GM21619 (cell line): ENCODE measurements around the gene KLHL12.
"Not testable (repeated sequence)": the region's sequence is repeated elsewhere in the genome, so short reads cannot be mapped to it uniquely, and the experiment has no call there.

ENCODE experiments used
- ATAC-seq: cut with Tn5 transposase; IDR thresholded peaks from one replicate; pipeline ENCODE4 v1.9.1; 2021; ENCODE audit not compliant: unreplicated experiment

Gene KLHL12

DNA sequence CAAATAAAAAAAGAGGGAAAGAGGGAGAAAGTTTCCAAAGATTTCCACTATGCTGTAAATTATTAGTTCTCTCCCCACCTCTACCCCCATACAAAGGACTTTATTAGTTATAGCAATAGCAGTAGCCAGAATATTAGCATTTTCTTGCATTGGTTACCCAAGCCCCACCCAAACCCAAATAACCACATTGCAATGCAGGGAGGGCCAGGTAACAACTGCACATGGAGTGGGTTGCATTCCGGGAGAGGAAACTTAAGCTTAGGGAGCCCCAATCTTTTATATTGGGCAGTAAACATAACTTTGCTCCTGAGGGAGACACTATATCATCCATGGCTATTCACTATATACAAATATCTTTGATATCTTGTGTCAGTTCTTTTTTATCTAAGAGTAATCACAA is 25.1 kb upstream of the KLHL12 start:
- ATAC-seq: no peak

DNA sequence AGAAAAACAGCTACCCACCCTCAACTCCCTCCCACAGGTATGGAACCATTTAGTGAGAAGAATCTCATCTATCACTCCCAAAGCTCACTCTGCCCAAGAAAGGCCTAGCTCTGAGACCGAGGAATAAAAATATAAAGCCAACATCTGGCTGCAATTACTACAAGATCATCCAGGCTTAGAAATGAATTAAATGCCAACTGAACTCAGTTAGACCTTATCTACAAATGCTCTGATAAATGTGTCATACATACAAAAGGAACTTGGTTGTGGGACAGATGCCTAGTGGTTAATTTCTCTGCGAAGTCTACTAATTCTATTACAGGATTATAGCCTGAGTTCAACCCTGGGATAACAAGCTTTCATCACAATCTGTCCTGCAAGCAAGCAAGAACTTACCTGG is 24.4 kb upstream of the KLHL12 start:
- ATAC-seq: no peak

DNA sequence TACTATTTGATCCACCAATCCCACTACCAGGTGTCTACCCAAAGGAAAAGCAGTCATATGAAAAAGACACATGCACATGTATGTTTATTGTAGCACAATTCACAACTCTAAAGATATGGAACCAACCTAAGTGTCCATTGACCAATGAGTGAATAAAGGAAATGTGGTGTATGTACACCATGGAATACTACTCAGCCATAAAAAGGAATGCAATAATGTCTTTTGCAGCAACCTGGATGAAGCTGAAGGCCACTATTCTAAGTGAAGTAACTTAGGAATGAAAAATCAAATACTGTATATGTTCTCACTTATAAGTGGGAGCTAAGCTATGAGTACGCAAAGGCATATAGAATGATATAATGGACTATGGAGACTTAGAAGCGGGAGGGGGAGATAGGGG is 18.4 kb upstream of the KLHL12 start:
- no peak for ATAC-seq

DNA sequence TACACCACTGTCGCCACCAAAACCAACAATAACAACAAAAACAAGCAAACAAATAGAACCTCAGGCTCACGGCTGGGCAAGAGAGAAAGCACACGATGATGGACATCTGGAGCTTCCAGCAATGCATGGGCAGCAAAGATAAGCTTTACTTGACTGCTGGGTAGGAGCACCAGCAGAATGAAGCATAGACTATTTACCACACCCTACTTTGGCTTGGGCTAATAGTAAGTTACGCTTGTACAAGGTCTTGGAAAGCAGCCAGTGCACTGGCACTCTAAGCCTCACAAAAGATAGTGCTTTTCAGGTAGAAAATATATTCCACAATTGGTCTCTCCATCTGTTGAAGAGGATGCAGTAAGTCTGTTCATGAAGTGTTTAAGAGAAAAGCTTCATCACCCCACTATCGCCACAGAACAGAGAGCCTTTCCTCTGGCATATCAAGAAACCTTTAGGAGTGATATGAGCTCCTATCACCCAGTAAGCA is 17.4 kb upstream of the KLHL12 start:
- no peak for ATAC-seq

DNA sequence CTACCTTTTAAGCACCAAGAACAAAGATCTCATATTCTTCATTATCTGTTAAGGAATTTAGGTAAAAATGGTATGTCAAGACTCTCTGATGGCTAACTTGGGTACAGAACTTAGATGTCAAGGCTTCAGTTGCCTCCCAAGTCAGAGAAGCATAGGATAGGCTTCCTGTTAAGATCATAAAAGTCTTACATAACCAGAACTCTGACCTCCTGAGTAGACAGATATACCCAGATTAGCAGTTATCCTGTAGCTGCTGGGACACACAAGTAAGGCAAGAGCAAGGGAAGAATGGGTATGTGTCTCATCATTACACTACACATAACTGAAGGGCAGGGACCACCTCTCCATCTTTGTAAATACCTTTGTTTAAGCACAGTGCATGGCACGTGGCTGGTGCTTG is 15.4 kb upstream of the KLHL12 start:
- ATAC-seq: no peak

DNA sequence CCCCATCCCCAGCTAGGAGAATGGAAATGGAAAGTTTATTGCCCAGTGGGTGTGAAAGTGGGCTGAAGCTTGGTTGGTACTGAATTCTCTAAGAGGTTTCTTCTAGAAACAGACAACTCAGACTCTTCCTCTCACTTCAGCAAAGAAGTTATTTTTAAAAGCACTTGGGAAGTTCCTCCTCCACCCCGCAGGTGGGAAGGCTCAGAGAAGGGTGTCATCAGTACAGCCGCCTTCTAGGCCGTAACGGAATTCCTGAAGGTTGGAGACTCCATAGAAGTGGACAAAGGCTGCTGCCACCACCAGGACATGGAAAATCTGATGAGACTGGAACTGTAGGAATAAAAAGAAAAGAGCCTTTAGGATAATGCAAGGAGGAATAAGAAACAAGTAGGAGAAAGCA is 14.3 kb upstream of the KLHL12 start:
- no peak for ATAC-seq

DNA sequence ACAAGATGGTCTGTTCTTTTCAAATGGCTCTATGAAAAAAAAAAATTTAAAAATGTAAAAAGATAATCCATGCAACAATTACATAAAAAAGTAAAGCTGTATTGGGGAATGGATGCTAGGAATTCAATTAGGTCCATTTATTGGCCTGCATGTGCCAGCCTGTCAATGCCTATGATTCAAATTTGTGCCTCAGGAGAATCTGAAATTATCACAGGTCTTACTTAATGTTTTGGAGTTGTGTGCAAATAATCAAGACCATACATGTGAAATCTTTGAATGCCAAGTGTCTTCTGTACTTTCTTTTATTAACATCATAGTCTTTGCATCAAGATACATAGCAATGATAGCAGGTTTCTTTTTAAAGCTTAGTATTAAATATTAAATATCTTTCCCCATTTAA is 13.5 kb upstream of the KLHL12 start:
- no peak for ATAC-seq

DNA sequence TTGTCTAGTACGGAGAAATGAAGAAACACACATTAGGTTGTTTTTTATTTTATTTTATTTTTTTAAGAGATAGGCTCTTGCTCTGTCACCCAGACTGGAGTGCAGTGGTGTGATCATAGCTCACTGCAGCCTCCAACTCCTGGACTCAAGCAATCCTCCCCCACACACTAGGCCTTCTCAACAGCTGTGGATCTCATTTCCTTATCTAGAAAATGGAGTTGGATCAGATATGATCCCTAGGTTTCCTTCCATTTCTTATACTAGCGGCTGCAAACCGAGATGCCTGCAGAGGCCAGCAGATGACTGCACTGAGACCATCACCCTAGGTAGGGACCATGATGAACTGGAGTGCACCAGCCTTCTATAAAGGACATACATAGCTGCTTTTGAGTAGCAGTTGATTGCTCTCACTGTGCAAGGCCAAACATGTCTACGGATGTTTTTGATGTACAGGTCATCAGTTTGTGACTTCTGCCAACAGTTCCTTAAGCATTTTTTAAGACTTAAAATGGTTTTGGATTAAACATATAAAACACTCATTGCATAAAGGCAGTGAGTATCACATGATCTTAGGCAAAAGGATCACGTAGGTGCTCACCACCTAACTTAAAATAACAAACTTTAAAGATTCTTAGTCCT is 11.4 kb upstream of the KLHL12 start:
- no peak for ATAC-seq

DNA sequence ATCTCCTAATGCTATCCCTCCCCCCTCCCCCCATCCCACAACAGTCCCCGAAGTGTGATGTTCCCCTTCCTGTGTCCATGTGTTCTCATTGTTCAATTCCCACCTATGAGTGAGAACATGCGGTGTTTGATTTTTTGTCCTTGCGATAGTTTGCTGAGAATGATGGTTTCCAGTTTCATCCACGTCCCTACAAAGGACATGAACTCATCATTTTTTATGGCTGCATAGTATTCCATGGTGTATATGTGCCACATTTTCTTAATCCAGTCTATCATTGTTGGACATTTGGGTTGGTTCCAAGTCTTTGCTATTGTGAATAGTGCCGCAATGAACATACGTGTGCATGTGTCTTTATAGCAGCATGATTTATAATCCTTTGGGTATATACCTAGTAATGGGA is 9.4 kb upstream of the KLHL12 start:
- not testable (repeated sequence) for ATAC-seq

DNA sequence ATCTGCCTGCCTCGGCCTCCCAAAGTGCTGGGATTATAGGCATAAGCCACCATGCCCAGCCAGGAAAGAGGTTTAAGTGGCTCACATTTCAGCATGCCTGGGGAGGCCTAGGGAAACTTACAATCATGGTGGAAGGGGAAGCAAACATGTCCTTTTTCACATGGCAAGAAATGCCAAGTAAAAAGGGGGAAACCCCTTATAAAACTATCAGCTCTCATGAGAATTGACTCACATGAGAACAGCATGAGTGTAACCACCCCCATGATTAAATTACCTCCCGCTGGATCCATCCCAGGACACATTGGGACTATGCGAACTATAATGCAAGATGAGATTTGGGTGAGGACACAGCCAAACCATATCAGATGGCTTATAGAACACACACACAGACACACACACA is 8.8 kb upstream of the KLHL12 start:
- ATAC-seq: no peak

DNA sequence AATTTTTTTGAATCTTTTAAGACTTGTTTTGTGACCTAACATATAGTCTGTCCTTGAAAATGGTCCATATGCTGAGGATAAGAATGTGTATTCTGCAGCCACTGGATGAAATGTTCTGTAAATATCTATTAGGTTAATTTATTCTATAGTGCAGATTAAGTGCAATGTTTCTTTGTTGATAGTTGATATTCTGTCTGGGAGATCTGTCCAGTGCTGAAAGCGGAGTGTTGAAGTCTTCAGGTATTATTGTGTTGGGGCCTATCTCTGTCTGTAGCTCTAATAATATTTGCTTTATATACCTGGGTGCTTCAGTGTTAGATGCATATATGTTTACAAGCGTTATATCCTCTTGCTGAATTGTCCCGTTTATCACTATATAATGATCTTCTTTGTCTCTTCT is 7.7 kb upstream of the KLHL12 start:
- ATAC-seq: no peak

DNA sequence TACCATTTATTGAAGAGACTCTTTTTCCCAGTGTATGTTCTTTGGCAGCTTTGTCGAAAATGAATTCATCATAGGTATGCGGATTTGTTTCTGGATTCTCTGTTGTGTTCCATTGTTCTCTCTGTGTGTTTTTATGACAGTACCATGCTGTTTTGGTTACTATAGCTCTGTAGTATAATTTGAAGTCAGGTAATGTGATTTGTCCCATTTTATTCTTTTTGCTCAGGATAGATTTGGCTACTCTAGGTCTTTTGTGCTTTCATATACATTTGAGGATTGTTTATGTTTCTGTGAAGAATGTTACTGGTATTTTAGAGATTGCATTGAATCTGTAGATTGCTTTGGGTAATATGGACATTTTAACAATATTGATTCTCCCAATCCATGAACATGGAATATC is 5.4 kb upstream of the KLHL12 start:
- no peak for ATAC-seq

DNA sequence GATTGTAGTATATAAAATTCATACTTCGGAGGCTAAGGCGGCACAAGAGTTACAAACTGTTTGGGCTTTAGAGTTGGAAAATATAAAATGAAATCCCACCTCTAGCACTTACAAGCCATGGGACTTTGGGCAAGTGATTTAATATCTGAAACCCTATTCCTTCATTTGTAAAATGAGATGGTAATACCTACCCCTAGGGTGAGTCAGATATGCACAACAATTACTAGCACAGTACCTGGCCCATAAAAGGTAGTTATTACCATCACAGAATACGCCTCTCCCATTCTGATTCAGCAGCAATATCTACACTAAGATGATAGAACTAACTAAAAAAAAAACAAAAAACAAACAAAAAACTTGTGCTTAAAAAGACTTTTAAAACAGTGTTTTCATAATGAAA is 3.5 kb downstream of the KLHL12 start:
- no peak for ATAC-seq

DNA sequence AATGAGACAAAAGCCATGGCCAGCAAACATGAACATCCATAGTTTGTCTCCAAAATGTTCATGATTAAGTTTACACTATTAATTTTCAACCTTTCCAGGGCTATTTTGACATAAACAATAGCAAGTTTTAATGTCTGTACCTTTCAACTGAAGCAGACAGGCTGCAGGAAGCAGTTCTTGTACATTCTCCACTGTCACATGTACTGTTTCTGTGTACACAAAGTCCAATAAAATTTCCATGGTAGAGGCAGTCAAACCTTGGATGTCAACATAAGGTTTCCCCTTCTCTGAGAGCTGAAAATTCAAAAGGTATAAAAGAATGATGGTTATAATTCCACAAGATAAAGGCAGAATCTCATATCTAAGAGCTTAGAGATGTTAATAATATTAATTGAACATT is 7.4 kb downstream of the KLHL12 start:
- ATAC-seq: no peak

DNA sequence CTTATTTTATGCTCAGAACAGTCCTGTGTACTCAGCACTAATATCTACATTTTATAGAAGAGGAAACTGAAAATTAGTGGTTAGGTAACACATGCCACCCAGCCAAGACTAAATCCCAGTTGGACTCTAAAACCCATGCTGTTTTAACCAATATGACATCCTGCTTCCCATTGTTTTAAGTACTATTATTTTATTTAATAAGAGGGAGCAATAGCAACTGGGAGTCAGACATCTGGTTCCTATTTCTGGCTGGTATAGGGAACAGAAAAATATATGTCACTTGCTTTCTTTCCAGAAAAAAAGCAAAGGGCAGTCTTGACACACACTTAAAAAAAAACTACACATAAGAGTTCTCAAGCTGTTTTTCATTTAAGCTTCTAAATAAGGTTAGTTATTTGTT is 11.9 kb downstream of the KLHL12 start:
- ATAC-seq: no peak

DNA sequence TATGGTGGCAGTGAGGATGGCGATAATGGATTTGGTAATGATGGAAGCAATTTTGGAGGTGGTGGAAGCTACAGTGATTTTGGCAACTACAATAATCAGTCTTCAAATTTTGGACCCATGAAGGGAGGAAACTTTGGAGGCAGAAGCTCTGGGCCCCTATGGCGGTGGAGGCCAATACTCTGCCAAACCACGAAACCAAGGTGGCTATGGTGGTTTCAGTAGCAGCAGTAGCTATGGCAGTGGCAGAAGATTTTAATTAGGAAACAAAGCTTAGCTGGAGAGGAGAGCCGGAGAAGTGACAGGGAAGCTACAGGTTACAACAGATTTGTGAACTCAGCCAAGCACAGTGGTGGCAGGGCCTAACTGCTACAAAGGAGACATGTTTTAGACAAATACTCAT is 14.6 kb downstream of the KLHL12 start:
- not testable (repeated sequence) for ATAC-seq

DNA sequence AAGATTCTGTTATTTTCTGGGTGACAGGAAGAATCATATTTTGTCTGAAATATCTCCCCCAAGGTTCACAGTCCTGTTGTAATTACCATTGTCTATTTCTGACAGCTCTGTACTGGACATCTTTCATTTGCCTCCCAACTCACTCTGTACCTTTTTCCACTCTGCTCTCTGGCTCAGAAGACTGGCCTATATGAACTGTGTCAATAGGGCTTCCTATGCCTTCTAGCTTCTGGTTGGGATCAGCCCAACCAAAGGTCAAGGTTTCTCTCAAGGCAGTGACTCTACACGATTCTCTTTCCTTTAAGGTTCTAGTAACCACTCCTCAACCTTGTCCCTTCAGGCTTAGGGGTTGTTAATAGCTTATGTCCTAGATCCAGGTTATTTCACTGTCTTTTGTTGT is 17.5 kb downstream of the KLHL12 start:
- ATAC-seq: no peak

DNA sequence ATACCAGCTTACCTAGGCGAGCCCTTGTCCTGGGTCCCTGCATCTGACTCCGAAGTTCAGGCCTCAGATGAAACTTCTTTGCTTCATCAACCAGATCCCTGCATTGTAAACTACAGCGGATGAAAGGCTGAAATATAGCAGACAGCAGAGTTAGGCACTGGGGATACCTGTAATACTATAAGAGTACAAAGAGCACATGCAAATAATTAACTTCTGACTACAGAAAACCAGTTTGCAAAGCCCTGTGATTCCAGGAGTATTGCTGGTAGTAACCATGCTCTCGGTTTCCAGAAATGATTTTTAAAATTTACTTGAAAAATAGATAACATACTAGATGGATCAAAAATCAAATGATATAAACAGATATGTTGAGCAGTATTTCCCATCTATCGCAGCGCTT is 18.0 kb downstream of the KLHL12 start:
- ATAC-seq: no peak

DNA sequence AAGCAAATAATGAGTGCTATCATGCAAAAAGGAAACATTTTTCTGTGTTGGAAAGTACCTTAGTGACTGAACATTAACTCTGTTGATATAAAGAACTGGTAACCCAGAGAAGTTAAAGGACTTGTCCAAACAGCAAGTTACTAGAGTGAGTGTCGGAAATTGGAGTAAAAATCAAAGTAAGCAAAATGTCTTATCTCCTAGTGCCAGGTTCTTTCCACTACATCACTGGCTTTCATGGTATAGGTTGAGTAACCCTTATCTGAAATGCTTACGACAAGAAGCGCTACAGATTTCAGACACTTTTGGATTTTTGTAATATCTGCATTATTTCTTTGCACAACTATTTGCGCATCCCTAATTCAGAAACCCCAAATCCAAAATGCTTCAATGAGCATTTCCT is 21.7 kb downstream of the KLHL12 start:
- no peak for ATAC-seq

DNA sequence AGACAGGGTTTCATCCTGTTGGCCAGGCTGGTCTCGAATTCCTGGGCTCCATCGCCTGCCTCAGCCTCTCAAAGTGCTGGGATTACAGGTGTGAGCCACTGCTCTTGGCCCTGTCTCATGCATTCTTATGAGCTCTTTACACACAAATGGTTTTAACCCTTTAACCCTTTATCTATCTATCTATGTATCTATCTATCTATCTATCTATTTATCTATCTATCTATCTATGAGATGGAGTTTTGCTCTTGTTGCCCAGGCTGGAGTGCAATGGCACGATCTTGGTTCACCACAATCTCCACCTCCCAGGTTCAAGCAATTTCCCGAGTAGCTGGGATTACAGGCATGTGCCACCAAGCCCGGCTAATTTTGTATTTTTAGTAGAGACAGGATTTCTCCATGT is 23.2 kb downstream of the KLHL12 start:
- ATAC-seq: not testable (repeated sequence)

DNA sequence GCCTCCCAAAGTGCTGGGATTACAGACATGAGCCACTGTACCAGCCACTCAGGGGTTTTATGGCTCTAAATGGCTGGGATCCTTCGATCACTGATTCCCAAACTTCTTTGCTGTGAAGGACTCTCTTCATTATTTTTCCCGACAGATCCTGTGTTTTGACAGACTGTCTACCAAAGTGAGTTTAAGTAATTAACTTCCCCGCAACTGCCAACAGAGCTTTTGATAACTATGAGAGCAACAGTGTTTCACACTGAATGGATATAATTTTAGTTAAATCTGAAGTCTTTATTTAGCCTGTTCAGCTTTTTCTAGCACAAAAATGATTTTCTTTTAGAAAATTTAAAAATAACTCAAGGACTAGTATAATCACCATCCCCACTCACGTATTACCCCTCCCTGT is 25.5 kb downstream of the KLHL12 start:
- no peak for ATAC-seq

DNA sequence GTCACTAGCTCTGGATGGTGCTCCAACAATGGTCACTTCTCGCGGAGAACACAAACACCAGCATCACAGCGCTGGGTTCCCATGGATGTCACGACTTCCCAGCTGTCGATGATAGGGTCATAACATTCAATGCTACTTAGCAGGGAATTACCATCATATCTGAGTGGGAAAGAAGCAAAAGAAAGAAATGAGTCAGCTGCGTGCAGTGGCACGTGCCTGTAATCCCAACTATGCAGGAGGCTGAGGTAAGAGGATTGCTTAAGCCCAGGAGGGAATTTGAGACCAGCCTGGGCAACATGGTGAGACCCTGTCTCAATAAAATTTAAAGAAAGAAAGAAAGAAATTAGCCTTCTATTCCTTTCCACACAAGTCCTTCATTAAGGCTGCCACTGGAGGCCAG is 34.5 kb downstream of the KLHL12 start:
- ATAC-seq: no peak

DNA sequence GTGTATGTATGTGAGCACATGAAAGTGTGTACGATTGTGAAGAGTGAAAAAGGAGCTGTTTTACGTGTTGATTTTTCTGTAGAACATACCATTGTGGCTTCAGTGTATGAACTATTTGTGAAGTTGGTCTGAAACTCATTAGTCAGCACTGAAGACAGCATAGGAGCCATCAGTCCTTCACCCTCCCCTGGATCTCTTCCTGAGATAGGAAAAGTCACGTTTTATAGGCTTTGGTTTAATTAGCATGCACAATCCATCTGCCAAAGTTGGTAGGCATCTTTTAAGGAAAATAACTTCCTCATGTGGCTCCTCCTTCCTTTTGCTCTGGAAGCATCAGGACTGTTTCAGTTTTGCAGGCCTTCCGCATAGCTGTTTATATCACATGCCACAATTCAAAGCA is 36.6 kb downstream of the KLHL12 start:
- no peak for ATAC-seq
